HepG2 (cell line): ENCODE measurements around the gene CHTF8. TPM values are rescaled to one million over a fixed set of nuclear protein-coding genes. Genes with fewer than 3 reads are reported as not detected.

Source experiments
- ARNT2 ChIP-seq: sonication (generic); formaldehyde crosslinking; IDR thresholded peaks from 2 replicates; pipeline ENCODE4 v1.8.0; 2022; ENCODE audit warnings: mild to moderate bottlenecking, low read depth, missing genetic modification reagents, moderate library complexity
- JUN ChIP-seq: sonication (generic); formaldehyde crosslinking; IDR thresholded peaks from 2 replicates; pipeline ENCODE4 v1.4.0; 2020; ENCODE audit warnings: mild to moderate bottlenecking, missing genetic modification reagents
- KMT2A ChIP-seq: sonication (generic); formaldehyde crosslinking; IDR thresholded peaks from 2 replicates; pipeline ENCODE4 v1.4.0; 2020; ENCODE audit warnings: missing genetic modification reagents
- LCORL ChIP-seq, 2 experiments: fragments of 450-650 bp in 1 of 2; sonication (generic) in 1 of 2; formaldehyde crosslinking in 1 of 2; IDR thresholded peaks; 2 replicates each; pipeline versions ENCODE4 v1.5.0 to v1.6.1; 2017 to 2020; ENCODE audit warnings: antibody characterized with exemption in 1 of 2, missing genetic modification reagents in 1 of 2
- NFIC ChIP-seq: IDR thresholded peaks from 2 replicates; pipeline ENCODE4 v1.6.1; 2012; ENCODE audit warnings: mild to moderate bottlenecking, low read length, inconsistent platforms
- SMAD3 ChIP-seq: sonication (generic); formaldehyde crosslinking; IDR thresholded peaks from 2 replicates; pipeline ENCODE4 v1.4.0; 2020; ENCODE audit warnings: missing genetic modification reagents
- ZIK1 ChIP-seq: sonication (generic); formaldehyde crosslinking; IDR thresholded peaks from 2 replicates; pipeline ENCODE4 v1.5.0; 2020; ENCODE audit warnings: mild to moderate bottlenecking, low read depth, missing genetic modification reagents, borderline replicate concordance
- ZNF232 ChIP-seq: sonication (generic); formaldehyde crosslinking; IDR thresholded peaks from 2 replicates; pipeline ENCODE4 v1.4.0; 2020; ENCODE audit warnings: missing genetic modification reagents, borderline replicate concordance
- ZNF253 ChIP-seq: sonication (generic); formaldehyde crosslinking; IDR thresholded peaks from 2 replicates; pipeline ENCODE4 v1.8.0; 2022; ENCODE audit warnings: mild to moderate bottlenecking, missing genetic modification reagents, borderline replicate concordance
- ZNF550 ChIP-seq: sonication (generic); formaldehyde crosslinking; IDR thresholded peaks from 2 replicates; pipeline ENCODE4 v1.4.0; 2020; ENCODE audit warnings: mild to moderate bottlenecking, missing genetic modification reagents, borderline replicate concordance
- ZNF564 ChIP-seq: sonication (generic); formaldehyde crosslinking; IDR thresholded peaks from 2 replicates; pipeline ENCODE4 v1.8.1; 2023; ENCODE audit warnings: mild to moderate bottlenecking, missing genetic modification reagents
- ZNF746 ChIP-seq: sonication (generic); formaldehyde crosslinking; IDR thresholded peaks from 2 replicates; pipeline ENCODE4 v1.8.0; 2022; ENCODE audit warnings: mild to moderate bottlenecking, missing genetic modification reagents
- ZNF841 ChIP-seq: sonication (generic); formaldehyde crosslinking; IDR thresholded peaks from 2 replicates; pipeline ENCODE4 v1.8.1; 2023; ENCODE audit warnings: missing genetic modification reagents, borderline replicate concordance
- polyA plus RNA-seq, 8 experiments: library from polyadenylated mRNA; depleted of rRNA in 3 of 8; stranded (reverse) in 7 of 8; unstranded in 1 of 8; fragments of >200 nt; fragmentation: Illumina TruSeq in 4 of 8; extraction: Trizol in 4 of 8; gene quantifications; 2 replicates each; pipeline versions ENCODE4 v1.2.1 to v1.2.3, GENCODE V29; 2011 to 2016; ENCODE audit warnings: low read depth in 4 of 8, missing spikeins in 1 of 8, mixed read lengths in 1 of 8; ENCODE audit not compliant: insufficient read depth in 1 of 8
- total RNA-seq, 5 experiments: library from RNA; depleted of rRNA; stranded (reverse); fragments of >200 nt; fragmentation: Illumina TruSeq; extraction: Trizol; gene quantifications; 2 replicates each; pipeline ENCODE4 v1.2.3, GENCODE V29; 2016; ENCODE audit warnings: low read depth in 1 of 5
- TF ChIP-seq, protein P1 (sequence below): sonication (generic); formaldehyde crosslinking; IDR thresholded peaks from 2 replicates; pipeline ENCODE4 v1.8.0; 2022; ENCODE audit warnings: missing genetic modification reagents, mild to moderate bottlenecking, borderline replicate concordance
- TF ChIP-seq, protein P2 (sequence below): sonication (generic); formaldehyde crosslinking; IDR thresholded peaks from 2 replicates; pipeline ENCODE4 v1.4.0; 2020; ENCODE audit warnings: mild to moderate bottlenecking, missing genetic modification reagents
- TF ChIP-seq, protein P3 (sequence below): sonication (generic); formaldehyde crosslinking; IDR thresholded peaks from 2 replicates; pipeline ENCODE4 v1.4.0; 2020; ENCODE audit warnings: missing genetic modification reagents
- TF ChIP-seq, protein P4 (sequence below): sonication (generic); formaldehyde crosslinking; IDR thresholded peaks from 2 replicates; pipeline ENCODE4 v1.9.0; 2021; ENCODE audit warnings: missing genetic modification reagents, mild to moderate bottlenecking, borderline replicate concordance

The CHTF8 gene
- total and polyA plus RNA-seq, 2 of the 13 experiments (the other 11 are each of a cell fraction or from before 2014, with no cell fraction given), result 37.2 to 67.5 TPM

DNA sequence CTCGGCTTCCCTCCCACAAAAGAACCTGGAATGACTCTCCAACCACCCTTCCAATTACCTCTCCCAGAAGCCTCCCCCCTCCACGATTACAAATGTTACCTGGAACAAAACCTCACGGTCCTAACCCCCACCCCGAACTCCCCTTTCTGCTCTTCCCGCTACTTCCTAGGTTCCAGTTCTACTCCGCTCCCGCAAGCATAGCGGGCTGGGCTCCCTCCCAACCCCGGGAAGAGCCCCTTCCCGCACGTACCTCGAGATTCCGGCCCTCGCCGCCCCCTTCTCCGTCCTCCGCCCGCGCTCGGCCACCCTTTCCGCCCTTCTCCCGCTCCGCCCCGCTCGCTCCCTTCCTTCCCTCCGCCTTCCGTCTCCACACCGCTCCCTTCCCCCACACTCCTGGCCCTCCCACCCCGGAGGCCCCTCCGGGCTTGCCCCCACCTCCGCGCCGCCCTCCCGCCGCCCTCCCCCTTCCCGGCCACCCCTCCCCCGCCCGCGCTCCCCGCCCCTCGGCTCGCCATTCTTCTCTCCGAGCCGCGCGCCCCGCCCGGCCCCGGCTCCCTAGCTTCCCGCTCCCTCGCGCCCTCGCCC, 457 bp downstream of the CHTF8 start (continued):
- TF ChIP-seq, protein P1, sequence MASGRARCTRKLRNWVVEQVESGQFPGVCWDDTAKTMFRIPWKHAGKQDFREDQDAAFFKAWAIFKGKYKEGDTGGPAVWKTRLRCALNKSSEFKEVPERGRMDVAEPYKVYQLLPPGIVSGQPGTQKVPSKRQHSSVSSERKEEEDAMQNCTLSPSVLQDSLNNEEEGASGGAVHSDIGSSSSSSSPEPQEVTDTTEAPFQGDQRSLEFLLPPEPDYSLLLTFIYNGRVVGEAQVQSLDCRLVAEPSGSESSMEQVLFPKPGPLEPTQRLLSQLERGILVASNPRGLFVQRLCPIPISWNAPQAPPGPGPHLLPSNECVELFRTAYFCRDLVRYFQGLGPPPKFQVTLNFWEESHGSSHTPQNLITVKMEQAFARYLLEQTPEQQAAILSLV, result no peak
- TF ChIP-seq, protein P2, sequence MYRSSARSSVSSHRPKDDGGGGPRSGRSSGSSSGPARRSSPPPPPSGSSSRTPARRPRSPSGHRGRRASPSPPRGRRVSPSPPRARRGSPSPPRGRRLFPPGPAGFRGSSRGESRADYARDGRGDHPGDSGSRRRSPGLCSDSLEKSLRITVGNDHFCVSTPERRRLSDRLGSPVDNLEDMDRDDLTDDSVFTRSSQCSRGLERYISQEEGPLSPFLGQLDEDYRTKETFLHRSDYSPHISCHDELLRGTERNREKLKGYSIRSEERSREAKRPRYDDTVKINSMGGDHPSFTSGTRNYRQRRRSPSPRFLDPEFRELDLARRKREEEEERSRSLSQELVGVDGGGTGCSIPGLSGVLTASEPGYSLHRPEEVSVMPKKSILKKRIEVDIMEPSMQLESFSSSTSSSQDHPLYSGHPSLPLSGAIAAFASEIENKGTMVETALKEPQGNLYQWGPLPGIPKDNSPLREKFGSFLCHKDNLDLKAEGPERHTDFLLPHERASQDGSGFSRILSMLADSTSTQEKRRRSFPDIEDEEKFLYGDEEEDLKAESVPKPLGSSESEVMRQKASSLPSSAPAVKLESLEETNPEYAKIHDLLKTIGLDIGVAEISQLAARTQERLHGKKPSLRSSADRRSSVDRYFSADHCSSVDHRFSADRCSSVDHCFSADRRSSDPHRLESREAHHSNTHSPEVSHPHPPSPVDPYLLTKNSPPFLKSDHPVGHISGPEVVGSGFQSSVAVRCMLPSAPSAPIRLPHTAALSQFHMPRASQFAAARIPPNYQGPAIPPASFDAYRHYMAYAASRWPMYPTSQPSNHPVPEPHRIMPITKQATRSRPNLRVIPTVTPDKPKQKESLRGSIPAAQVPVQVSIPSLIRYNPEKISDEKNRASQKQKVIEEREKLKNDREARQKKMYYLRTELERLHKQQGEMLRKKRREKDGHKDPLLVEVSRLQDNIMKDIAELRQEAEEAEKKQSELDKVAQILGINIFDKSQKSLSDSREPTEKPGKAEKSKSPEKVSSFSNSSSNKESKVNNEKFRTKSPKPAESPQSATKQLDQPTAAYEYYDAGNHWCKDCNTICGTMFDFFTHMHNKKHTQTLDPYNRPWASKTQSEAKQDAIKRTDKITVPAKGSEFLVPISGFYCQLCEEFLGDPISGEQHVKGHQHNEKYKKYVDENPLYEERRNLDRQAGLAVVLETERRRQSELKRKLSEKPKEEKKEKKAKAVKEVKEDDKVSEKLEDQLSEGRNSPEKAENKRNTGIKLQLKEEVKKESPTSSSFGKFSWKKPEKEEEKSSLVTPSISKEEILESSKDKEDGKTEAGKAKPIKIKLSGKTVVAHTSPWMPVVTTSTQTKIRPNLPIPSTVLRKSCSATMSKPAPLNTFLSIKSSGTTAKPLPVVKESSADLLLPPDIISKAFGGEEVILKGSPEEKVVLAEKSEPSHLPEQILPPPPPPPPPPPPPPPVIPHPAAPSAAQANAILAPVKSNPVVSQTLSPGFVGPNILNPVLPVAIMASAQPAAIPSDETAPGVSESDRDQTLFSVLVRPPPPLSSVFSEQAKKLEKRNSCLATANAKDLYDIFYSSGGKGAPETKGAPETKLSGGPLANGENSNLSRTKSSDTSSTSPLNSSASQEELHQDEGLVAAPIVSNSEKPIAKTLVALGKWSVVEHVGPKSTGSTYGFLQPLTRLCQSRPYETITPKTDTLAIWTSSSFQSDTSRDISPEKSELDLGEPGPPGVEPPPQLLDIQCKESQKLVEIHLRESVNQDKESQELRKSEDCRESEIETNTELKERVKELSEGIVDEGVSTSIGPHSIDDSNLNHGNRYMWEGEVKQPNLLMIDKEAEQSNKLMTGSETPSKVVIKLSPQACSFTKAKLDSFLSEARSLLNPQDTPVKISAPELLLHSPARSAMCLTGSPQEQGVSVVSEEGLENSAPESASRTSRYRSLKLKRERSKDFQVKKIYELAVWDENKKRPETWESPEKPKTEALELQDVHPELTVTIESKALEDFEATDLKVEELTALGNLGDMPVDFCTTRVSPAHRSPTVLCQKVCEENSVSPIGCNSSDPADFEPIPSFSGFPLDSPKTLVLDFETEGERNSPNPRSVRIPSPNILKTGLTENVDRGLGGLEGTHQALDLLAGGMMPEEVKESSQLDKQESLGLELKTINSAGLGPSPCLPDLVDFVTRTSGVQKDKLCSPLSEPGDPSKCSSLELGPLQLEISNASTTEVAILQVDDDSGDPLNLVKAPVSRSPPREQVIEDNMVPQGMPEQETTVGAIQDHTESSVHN (CRISPR knock-in tag), result no peak
- TF ChIP-seq KMT2A (CRISPR knock-in tag), result no peak
- TF ChIP-seq NFIC, result no peak
- TF ChIP-seq ZIK1 (CRISPR knock-in tag), result no peak
- no peak for TF ChIP-seq ZNF564
- no peak for TF ChIP-seq ZNF550 (CRISPR knock-in tag)
- TF ChIP-seq, protein P3, sequence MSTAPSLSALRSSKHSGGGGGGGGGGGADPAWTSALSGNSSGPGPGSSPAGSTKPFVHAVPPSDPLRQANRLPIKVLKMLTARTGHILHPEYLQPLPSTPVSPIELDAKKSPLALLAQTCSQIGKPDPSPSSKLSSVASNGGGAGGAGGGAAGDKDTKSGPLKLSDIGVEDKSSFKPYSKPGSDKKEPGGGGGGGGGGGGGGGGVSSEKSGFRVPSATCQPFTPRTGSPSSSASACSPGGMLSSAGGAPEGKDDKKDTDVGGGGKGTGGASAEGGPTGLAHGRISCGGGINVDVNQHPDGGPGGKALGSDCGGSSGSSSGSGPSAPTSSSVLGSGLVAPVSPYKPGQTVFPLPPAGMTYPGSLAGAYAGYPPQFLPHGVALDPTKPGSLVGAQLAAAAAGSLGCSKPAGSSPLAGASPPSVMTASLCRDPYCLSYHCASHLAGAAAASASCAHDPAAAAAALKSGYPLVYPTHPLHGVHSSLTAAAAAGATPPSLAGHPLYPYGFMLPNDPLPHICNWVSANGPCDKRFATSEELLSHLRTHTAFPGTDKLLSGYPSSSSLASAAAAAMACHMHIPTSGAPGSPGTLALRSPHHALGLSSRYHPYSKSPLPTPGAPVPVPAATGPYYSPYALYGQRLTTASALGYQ, result no peak
- no peak for TF ChIP-seq LCORL (IDR thresholded peaks at IDR 0.05)
- no peak for TF ChIP-seq LCORL (CRISPR knock-in tag; IDR thresholded peaks at IDR 0.05)
- no peak for TF ChIP-seq JUN (CRISPR knock-in tag)
- TF ChIP-seq ZNF746 (CRISPR knock-in tag), result peak; percentile 98
- 0 out of 2 replicates have a peak, but pooled peaks have one; percentile 18 for TF ChIP-seq ARNT2 (CRISPR knock-in tag)
- TF ChIP-seq ZNF841, result no peak
- no peak for TF ChIP-seq SMAD3 (CRISPR knock-in tag)
- TF ChIP-seq ZNF232 (CRISPR knock-in tag), result no peak
- TF ChIP-seq, protein P4, sequence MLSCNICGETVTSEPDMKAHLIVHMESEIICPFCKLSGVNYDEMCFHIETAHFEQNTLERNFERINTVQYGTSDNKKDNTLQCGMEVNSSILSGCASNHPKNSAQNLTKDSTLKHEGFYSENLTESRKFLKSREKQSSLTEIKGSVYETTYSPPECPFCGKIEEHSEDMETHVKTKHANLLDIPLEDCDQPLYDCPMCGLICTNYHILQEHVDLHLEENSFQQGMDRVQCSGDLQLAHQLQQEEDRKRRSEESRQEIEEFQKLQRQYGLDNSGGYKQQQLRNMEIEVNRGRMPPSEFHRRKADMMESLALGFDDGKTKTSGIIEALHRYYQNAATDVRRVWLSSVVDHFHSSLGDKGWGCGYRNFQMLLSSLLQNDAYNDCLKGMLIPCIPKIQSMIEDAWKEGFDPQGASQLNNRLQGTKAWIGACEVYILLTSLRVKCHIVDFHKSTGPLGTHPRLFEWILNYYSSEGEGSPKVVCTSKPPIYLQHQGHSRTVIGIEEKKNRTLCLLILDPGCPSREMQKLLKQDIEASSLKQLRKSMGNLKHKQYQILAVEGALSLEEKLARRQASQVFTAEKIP (CRISPR knock-in tag), result no peak
- no peak for TF ChIP-seq ZNF253 (CRISPR knock-in tag)
